Endodermal cell (in vitro differentiated cells): ENCODE results near the gene MMP12. TPM values are rescaled to one million over a fixed set of nuclear protein-coding genes. Genes with fewer than 3 reads are reported as not detected.

Experiments
- DNase-seq: peaks from one replicate; pipeline ENCODE4 v3.0.0-alpha.2; 2017
- H3K27ac ChIP-seq: 2 replicates; pipeline ENCODE4 v1.5.1; 2013; ENCODE audit warnings: mild to moderate bottlenecking, low read depth, low read length, moderate library complexity
- H3K27me3 ChIP-seq: 2 replicates; pipeline ENCODE4 v1.6.1; 2013; ENCODE audit warnings: mild to moderate bottlenecking, low read length, moderate library complexity; ENCODE audit not compliant: insufficient read depth, control insufficient read depth, poor library complexity, severe bottlenecking
- H3K36me3 ChIP-seq: 2 replicates; pipeline ENCODE4 v1.7.0; 2013; ENCODE audit warnings: mild to moderate bottlenecking, low read length, moderate library complexity; ENCODE audit not compliant: control insufficient read depth, insufficient read depth
- H3K4me1 ChIP-seq: one replicate; pipeline ENCODE4 v1.7.0; 2013; ENCODE audit warnings: low read length; ENCODE audit not compliant: control insufficient read depth, insufficient read depth
- H3K4me3 ChIP-seq: 2 replicates; pipeline ENCODE4 v1.5.1; 2013; ENCODE audit warnings: mild to moderate bottlenecking, low read length, moderate library complexity
- H3K9ac ChIP-seq: 2 replicates; pipeline ENCODE4 v1.6.1; 2013; ENCODE audit warnings: mild to moderate bottlenecking, low read length, moderate library complexity; ENCODE audit not compliant: poor library complexity, severe bottlenecking; ENCODE audit errors: extremely low read depth
- H3K9me3 ChIP-seq: 2 replicates; pipeline ENCODE4 v1.6.1; 2013; ENCODE audit warnings: mild to moderate bottlenecking, low read length, moderate library complexity; ENCODE audit not compliant: control insufficient read depth
- H3K27ac Mint-ChIP-seq: 2 replicates; pipeline ENCODE4 v1.8.0; 2020; ENCODE audit warnings: mixed read lengths
- H3K27me3 Mint-ChIP-seq: 2 replicates; pipeline ENCODE4 v1.8.0; 2021; ENCODE audit warnings: mild to moderate bottlenecking, mixed read lengths; ENCODE audit not compliant: insufficient read depth
- H3K36me3 Mint-ChIP-seq: 2 replicates; pipeline ENCODE4 v1.8.0; 2020; ENCODE audit warnings: low read depth, mixed read lengths
- H3K4me1 Mint-ChIP-seq: 2 replicates; pipeline ENCODE4 v1.8.0; 2020; ENCODE audit warnings: mixed read lengths
- H3K4me3 Mint-ChIP-seq: 2 replicates; pipeline ENCODE4 v1.8.0; 2020; ENCODE audit warnings: mild to moderate bottlenecking, moderate library complexity, mixed read lengths
- H3K9me3 Mint-ChIP-seq: 2 replicates; pipeline ENCODE4 v1.8.0; 2020; ENCODE audit warnings: mild to moderate bottlenecking, mixed read lengths
- WGBS, 2 experiments: methylation state at CpG; one replicate each; pipeline versions ENCODE4 v1.1.5 to v1.1.7; 2013; ENCODE audit warnings: missing lambda C conversion rate in 2 of 2, mixed read lengths in 1 of 2; ENCODE audit not compliant: insufficient coverage in 1 of 2, insufficient read length in 1 of 2; 5-methylcytosine and 5-hydroxymethylcytosine counted together
- total RNA-seq, 2 donors: library from RNA; stranded (reverse); fragmentation: NEBNext Ultra II Directional in 1 of 2; extraction: Animal tissue kit (Norgen Biotek cat#: 25700) in 1 of 2; gene quantifications; 2 replicates in 1 of 2; 3 replicates in 1 of 2; pipeline ENCODE4 v1.2.1, GENCODE V29; 2021
- TF ChIP-seq, protein P1 (sequence below): fragments of 200-600 bp; sonication (generic); conservative IDR thresholded peaks from 2 replicates; pipeline ENCODE4 v1.5.0; 2021; ENCODE audit warnings: antibody characterized with exemption, mild to moderate bottlenecking

The MMP12 gene
- total RNA-seq, 2 donors from 2014 or later: not detected

DNA sequence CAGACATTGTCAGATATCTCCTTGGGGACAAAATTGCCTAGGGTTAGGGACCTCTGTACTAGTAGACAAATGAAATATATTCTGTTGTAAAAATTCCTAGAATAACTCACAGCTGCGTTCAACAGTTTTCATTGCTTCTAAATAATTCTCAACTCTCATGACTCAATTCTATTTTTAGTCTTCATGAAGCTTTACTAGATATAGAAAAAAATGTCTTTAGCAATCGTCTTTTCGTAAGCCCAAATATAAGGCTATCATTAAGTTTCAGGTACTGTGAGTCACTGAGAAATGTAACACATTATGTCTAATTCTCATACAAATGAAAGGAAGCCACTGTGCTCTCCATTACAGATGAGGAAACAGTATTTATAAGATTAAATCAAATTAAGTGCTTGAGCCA, 6.4 kb downstream of the MMP12 start:
- H3K36me3 ChIP-seq: no peaks in the 10 kb centered on the region
- H3K27ac ChIP-seq: no peak overlapping the region
- Mint-ChIP-seq H3K9me3 (no peaks in the 10 kb centered on the region), H3K27me3 (no peaks in the 10 kb centered on the region), H3K4me1 (no peaks in the 10 kb centered on the region), H3K27ac (no peak overlapping the region), H3K36me3 (no peaks in the 10 kb centered on the region), H3K4me3 (no peak overlapping the region)
- H3K27me3 ChIP-seq: no peaks in the 10 kb centered on the region
- no peak overlapping the region for H3K9ac ChIP-seq
- no peaks in the 10 kb centered on the region for H3K9me3 ChIP-seq
- WGBS, 2 experiments: 100% methylated on average over 1 to 3 of the region's 3 CpGs
- no peak overlapping the region for H3K4me3 ChIP-seq
- TF ChIP-seq, protein P1, sequence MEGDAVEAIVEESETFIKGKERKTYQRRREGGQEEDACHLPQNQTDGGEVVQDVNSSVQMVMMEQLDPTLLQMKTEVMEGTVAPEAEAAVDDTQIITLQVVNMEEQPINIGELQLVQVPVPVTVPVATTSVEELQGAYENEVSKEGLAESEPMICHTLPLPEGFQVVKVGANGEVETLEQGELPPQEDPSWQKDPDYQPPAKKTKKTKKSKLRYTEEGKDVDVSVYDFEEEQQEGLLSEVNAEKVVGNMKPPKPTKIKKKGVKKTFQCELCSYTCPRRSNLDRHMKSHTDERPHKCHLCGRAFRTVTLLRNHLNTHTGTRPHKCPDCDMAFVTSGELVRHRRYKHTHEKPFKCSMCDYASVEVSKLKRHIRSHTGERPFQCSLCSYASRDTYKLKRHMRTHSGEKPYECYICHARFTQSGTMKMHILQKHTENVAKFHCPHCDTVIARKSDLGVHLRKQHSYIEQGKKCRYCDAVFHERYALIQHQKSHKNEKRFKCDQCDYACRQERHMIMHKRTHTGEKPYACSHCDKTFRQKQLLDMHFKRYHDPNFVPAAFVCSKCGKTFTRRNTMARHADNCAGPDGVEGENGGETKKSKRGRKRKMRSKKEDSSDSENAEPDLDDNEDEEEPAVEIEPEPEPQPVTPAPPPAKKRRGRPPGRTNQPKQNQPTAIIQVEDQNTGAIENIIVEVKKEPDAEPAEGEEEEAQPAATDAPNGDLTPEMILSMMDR: no peak
- H3K4me1 ChIP-seq: no peaks in the 10 kb centered on the region
- DNase-seq: no peak

DNA sequence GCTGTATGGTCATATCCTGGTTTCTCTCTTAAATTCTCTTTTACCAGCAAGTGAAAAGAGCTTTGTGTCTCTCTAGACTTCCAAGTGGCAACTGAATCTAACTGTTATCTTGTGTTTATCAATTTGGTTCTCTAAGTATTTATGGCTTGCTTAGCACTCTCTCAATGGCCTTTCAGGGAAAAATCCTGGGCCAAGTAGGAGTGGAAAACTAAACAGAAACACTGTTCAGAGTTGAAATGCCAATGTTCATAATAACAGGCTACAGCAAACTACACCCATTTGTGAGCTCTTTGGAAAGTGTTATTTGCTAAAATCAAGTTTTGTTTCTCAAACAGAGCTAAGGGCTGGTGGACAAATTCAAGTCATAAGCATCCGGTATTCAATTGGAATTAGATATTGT, 10.1 kb downstream of the MMP12 start:
- TF ChIP-seq, protein P1: no peak

DNA sequence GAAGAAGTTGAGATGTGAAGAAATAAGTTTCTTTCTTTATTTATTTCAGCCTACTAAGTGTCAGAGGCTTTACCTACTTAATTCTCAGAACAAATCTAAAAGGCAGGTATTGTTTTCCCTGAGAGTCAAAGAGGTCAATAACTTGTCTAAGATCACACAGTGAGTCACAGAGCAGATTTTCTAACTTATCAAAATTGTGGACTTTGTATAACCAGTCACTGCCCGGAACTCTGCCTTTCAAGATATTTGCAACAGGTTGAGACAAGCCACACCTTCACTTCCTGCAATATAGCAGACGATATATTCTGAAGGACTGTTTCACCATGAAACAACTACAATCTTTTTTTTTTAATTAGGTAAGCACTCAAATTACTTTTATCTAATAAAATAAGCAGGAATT, 20.8 kb downstream of the MMP12 start:
- 90 to 100% methylated on average over 2 of the region's 2 CpGs for WGBS, 2 experiments
- DNase-seq: no peak
- H3K27me3 Mint-ChIP-seq: no peaks in the 10 kb centered on the region

More for the DNA sequence above, 10.1 kb downstream of the MMP12 start:
- no peak overlapping the region for H3K27ac Mint-ChIP-seq
- 86% methylated on average over 1 of the region's 1 CpG; no CpG with 5 or more reads in 1 of the 2 experiments for WGBS, 2 experiments
- no peaks in the 10 kb centered on the region for H3K27me3 ChIP-seq
- H3K36me3 ChIP-seq: no peaks in the 10 kb centered on the region
- no peak for DNase-seq
- H3K27ac ChIP-seq: no peak overlapping the region
- no peaks in the 10 kb centered on the region for H3K36me3 Mint-ChIP-seq
- H3K9me3 ChIP-seq: no peaks in the 10 kb centered on the region
- no peaks in the 10 kb centered on the region for H3K4me1 ChIP-seq
- no peaks in the 10 kb centered on the region for H3K4me1 Mint-ChIP-seq
- no peak overlapping the region for H3K4me3 Mint-ChIP-seq
- H3K4me3 ChIP-seq: no peak overlapping the region
- H3K9ac ChIP-seq: no peak overlapping the region
- H3K27me3 Mint-ChIP-seq: no peaks in the 10 kb centered on the region
- H3K9me3 Mint-ChIP-seq: no peaks in the 10 kb centered on the region

More for the DNA sequence above, 20.8 kb downstream of the MMP12 start:
- Histone ChIP-seq H3K27ac (no peak overlapping the region), H3K27me3 (no peaks in the 10 kb centered on the region), H3K4me1 (no peaks in the 10 kb centered on the region), H3K9ac (no peak overlapping the region), H3K4me3 (no peak overlapping the region), H3K9me3 (no peaks in the 10 kb centered on the region), H3K36me3 (no peaks in the 10 kb centered on the region)
- TF ChIP-seq, protein P1: no peak
- Mint-ChIP-seq H3K36me3 (no peaks in the 10 kb centered on the region), H3K4me1 (no peaks in the 10 kb centered on the region), H3K9me3 (peaks cover 2% of the 10 kb centered on the region), H3K4me3 (no peak overlapping the region), H3K27ac (no peak overlapping the region)
